PFSK-1 (cell line): ENCODE measurements around the gene ADAMTS9.

ENCODE experiments used
- FOXP2 ChIP-seq: optimal IDR thresholded peaks from 2 replicates; pipeline ENCODE3; 2011; ENCODE audit warnings: borderline replicate concordance, control low read depth, inconsistent platforms; ENCODE audit not compliant: insufficient read depth; ENCODE audit errors: extremely low read length, extremely low read depth
- POLR2AphosphoS5 ChIP-seq: IDR thresholded peaks from 2 replicates; pipeline ENCODE4 v1.6.1; 2012; ENCODE audit warnings: low read depth, mild to moderate bottlenecking, control low read depth, low read length, moderate library complexity
- REST ChIP-seq, 2 experiments: IDR thresholded peaks; 2 replicates each; pipeline versions ENCODE4 v1.6.1 to v1.8.0; 2011 to 2012; ENCODE audit warnings: low read depth in 2 of 2, low read length in 2 of 2, control low read depth in 1 of 2, inconsistent platforms in 1 of 2, mild to moderate bottlenecking in 1 of 2, moderate library complexity in 1 of 2; ENCODE audit not compliant: insufficient read depth in 1 of 2
- SIN3A ChIP-seq: IDR thresholded peaks from 2 replicates; pipeline ENCODE4 v1.6.1; 2012; ENCODE audit warnings: mild to moderate bottlenecking, low read length, moderate library complexity, borderline replicate concordance; ENCODE audit not compliant: insufficient read depth
- TAF1 ChIP-seq: IDR thresholded peaks from 2 replicates; pipeline ENCODE4 v1.6.1; 2012; ENCODE audit warnings: low read length, control low read depth, borderline replicate concordance; ENCODE audit not compliant: insufficient read depth

The ADAMTS9 gene

GRCh38 chr3:64593350-64593749 is 94.5 kb downstream of the ADAMTS9 start:
- TF ChIP-seq SIN3A = no peak
- TF ChIP-seq TAF1 = no peak
- no peak for TF ChIP-seq REST (IDR thresholded peaks at IDR 0.05; ENCODE audit: insufficient read depth in 1 of 2, low read depth in 2 of 2, low read length in 2 of 2)
- TF ChIP-seq FOXP2 = no peak
- no peak for TF ChIP-seq POLR2AphosphoS5

GRCh38 chr3:64591615-64592014 is 96.2 kb downstream of the ADAMTS9 start:
- TF ChIP-seq FOXP2 (no peak), REST (IDR thresholded peaks at IDR 0.05; ENCODE audit: insufficient read depth in 1 of 2, low read depth in 2 of 2, low read length in 2 of 2) (no peak), SIN3A (no peak), TAF1 (no peak), POLR2AphosphoS5 (no peak)

GRCh38 chr3:64588380-64588779 is 99.4 kb downstream of the ADAMTS9 start:
- TF ChIP-seq SIN3A = no peak
- TF ChIP-seq TAF1 = no peak
- TF ChIP-seq FOXP2 = no peak
- TF ChIP-seq POLR2AphosphoS5 = no peak
- no peak for TF ChIP-seq REST (IDR thresholded peaks at IDR 0.05; ENCODE audit: insufficient read depth in 1 of 2, low read depth in 2 of 2, low read length in 2 of 2)

- no peak for TF ChIP-seq FOXP2
- TF ChIP-seq SIN3A = no peak
- no peak for TF ChIP-seq TAF1
- no peak for TF ChIP-seq POLR2AphosphoS5
- TF ChIP-seq REST (IDR thresholded peaks at IDR 0.05; ENCODE audit: insufficient read depth in 1 of 2, low read depth in 2 of 2, low read length in 2 of 2) = no peak
Measured at GRCh38 chr3:64586952-64587351, 100.8 kb downstream of the ADAMTS9 start.

- no peak for TF ChIP-seq POLR2AphosphoS5
- no peak for TF ChIP-seq SIN3A
- TF ChIP-seq TAF1 = no peak
- no peak for TF ChIP-seq REST (IDR thresholded peaks at IDR 0.05; ENCODE audit: insufficient read depth in 1 of 2, low read depth in 2 of 2, low read length in 2 of 2)
- TF ChIP-seq FOXP2 = no peak
Measured at GRCh38 chr3:64584179-64584578, 103.6 kb downstream of the ADAMTS9 start.
